Esophagus muscularis mucosa (tissue), 4 donors: Measurements from ENCODE around the gene CHRM4. TPM values are rescaled to one million over a fixed set of nuclear protein-coding genes. Genes with fewer than 3 reads are reported as not detected.

Experiments
- DNase-seq: peaks from one replicate; pipeline ENCODE4 v3.0.0-alpha.2; 2017; ENCODE audit errors: extremely low spot score
- H3K27ac ChIP-seq, 4 donors: fragments of 200-600 bp; sonication (generic); replicated peaks in 1 of 4; 1 replicate in 3 of 4; 2 replicates in 1 of 4; pipeline ENCODE4 v1.5.1; 2016 to 2019; ENCODE audit warnings: mild to moderate bottlenecking in 1 of 4
- H3K27me3 ChIP-seq, 4 donors: fragments of 200-600 bp; sonication (generic); one replicate each; pipeline versions ENCODE4 v1.5.1 to v1.6.0; 2016 to 2019
- H3K36me3 ChIP-seq, 4 donors: fragments of 200-600 bp; sonication (generic); one replicate each; pipeline ENCODE4 v1.5.1; 2016 to 2019
- H3K4me1 ChIP-seq, 4 donors: fragments of 200-600 bp; sonication (generic); one replicate each; pipeline ENCODE4 v1.5.1; 2016 to 2019
- H3K4me3 ChIP-seq, 4 donors: fragments of 200-600 bp; sonication (generic); 1 replicate in 2 of 4; 2 replicates in 2 of 4; pipeline ENCODE4 v1.5.1; 2016 to 2019; ENCODE audit warnings: mild to moderate bottlenecking in 4 of 4, moderate library complexity in 1 of 4
- H3K9me3 ChIP-seq, 4 donors: fragments of 200-600 bp; sonication (generic); 1 replicate in 3 of 4; 2 replicates in 1 of 4; pipeline ENCODE4 v1.5.1; 2016 to 2019
- EP300 ChIP-seq: sonication (generic); formaldehyde crosslinking; IDR thresholded peaks from one replicate; pipeline ENCODE4 v1.6.1; 2017; ENCODE audit warnings: antibody characterized with exemption
- POLR2A ChIP-seq: fragments of 450-650 bp; IDR thresholded peaks from one replicate; pipeline ENCODE4 v1.6.1; 2017; ENCODE audit warnings: antibody characterized with exemption, moderate library complexity, mild to moderate bottlenecking, low read depth
- POLR2AphosphoS5 ChIP-seq, 2 donors: sonication (generic); formaldehyde crosslinking; IDR thresholded peaks; one replicate each; pipeline ENCODE4 v1.6.1; 2017; ENCODE audit warnings: antibody characterized with exemption in 2 of 2
- whole genome bisulfite sequencing: methylation state at CpG from one replicate; pipeline ENCODE4 v1.1.5; 2018; 5-methylcytosine and 5-hydroxymethylcytosine counted together
- intact Hi-C: fragments of 100-400 bp; cut with DNase I; formaldehyde crosslinking; loops from one replicate; pipeline ENCODE4 v1.15.1; 2023
- total RNA-seq, 4 donors: library from RNA; depleted of rRNA; stranded (reverse); fragments of >200 nt; gene quantifications; one replicate each; pipeline versions ENCODE4 v1.1.0 to v1.2.1, GENCODE V29; 2016
- TF ChIP-seq, protein P1 (sequence below), 3 experiments: fragments of 200-600 bp in 2 of 3; fragments of 450-650 bp in 1 of 3; sonication (generic) in 2 of 3; IDR thresholded peaks; one replicate each; pipeline ENCODE4 v1.5.1; 2017 to 2019; ENCODE audit warnings: antibody characterized with exemption in 3 of 3, mild to moderate bottlenecking in 2 of 3, moderate library complexity in 1 of 3

CHRM4 gene
- total RNA-seq, 4 donors from 2014 or later, result 0.34 to 1.5 (median 1.0) TPM

DNA sequence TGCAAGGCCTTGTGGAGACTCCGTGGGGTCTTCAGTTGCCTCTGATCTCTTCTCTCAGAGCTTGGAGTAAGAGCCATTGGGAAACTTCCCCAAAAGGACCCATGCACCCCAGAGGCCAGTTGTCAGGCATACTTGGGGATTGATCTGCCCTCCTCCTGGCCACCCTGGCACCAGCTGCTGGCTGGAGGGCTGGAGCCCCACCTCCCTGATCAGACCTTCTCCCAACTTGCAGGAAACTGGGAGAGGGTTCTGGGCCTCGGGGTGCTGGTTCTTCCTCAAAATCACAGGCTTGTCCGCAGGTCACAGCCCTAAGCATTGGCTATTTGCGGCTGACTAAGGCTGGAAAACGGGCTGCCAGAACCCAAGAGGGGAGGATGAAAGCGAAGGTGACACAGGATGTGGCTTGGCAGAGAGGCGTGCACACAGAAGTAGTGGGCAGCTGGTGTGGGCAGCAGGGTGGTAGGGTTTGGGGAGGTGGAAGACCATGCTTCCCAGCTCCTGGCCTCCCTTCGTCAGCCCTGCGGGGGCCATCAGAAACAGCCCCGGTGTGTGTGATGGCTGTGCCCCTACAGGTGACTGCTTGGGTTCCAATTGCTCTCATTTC lies 45.6 kb downstream of the CHRM4 start:
- WGBS, result 62% methylated on average over 10 of the region's 10 CpGs
- H3K4me1 ChIP-seq, result peaks cover 47 to 67% (median 53%) of the 10 kb centered on the region in 4 donors
- no peaks in the 10 kb centered on the region for H3K27me3 ChIP-seq
- no peak for DNase-seq
- H3K4me3 ChIP-seq, result peak overlapping the region; percentile 90 to 94 (median 92)
- peak overlapping the region; percentile 49 to 62 (median 56) for H3K27ac ChIP-seq
- intact Hi-C loops, result no loop called here
- H3K36me3 ChIP-seq, result no peaks in the 10 kb centered on the region
- no peak for TF ChIP-seq EP300
- no peak for TF ChIP-seq POLR2AphosphoS5 (IDR thresholded peaks at IDR 0.05)
- TF ChIP-seq, protein P1, sequence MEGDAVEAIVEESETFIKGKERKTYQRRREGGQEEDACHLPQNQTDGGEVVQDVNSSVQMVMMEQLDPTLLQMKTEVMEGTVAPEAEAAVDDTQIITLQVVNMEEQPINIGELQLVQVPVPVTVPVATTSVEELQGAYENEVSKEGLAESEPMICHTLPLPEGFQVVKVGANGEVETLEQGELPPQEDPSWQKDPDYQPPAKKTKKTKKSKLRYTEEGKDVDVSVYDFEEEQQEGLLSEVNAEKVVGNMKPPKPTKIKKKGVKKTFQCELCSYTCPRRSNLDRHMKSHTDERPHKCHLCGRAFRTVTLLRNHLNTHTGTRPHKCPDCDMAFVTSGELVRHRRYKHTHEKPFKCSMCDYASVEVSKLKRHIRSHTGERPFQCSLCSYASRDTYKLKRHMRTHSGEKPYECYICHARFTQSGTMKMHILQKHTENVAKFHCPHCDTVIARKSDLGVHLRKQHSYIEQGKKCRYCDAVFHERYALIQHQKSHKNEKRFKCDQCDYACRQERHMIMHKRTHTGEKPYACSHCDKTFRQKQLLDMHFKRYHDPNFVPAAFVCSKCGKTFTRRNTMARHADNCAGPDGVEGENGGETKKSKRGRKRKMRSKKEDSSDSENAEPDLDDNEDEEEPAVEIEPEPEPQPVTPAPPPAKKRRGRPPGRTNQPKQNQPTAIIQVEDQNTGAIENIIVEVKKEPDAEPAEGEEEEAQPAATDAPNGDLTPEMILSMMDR (IDR thresholded peaks at IDR 0.05), result no peak
- no peak for TF ChIP-seq POLR2A
- H3K9me3 ChIP-seq, result no peaks in the 10 kb centered on the region

DNA sequence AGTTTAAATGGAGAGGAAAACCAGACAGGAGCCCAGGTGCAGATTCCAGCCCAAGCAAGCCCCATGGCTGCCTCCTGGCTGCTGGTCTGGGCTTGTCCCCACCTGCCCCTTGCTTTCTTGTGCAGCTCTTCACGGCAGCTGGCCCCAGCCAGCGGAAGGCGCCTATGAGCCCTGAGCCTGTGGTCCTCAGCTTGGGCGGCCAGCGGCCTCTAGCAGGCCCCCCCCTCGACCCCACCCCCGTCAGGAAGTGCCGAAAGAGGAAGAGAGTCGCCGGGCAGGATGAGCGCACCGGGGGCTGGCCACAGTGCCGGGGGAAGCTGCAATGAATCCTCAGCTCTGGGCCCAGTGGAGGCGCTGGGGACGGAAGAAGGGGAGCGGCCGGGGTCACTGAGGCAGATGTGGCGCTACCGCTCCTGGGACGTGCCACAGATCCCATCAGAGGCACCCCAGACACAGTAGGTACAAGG lies 46.4 kb downstream of the CHRM4 start:
- peak overlapping the region; percentile 49 to 62 (median 56) for H3K27ac ChIP-seq

DNA sequence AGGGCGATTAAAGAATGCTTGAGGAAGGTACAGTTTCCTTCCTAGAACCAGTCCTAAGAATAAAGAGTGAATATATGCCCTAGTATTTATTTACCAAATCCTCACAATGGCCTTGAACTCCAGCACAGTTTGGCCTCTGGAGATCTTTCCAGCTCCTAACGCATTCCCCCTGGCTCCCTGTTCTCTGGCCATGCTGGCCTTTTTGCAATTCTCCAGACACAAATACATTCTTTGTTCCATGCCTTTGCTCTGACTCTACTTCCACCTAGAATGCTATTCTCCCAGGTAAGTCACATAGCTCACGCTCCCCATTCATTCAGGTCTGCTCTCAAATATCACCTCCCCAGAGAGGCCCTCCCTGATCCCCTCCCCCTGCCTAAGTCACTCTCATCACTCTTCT lies 48.1 kb downstream of the CHRM4 start:
- H3K4me3 ChIP-seq, result no peak overlapping the region
- no peaks in the 10 kb centered on the region for H3K27me3 ChIP-seq
- intact Hi-C loops, result no loop called here
- DNase-seq, result no peak
- H3K9me3 ChIP-seq, result no peaks in the 10 kb centered on the region
- no peak overlapping the region for H3K27ac ChIP-seq
- peaks cover 44 to 64% (median 49%) of the 10 kb centered on the region in 4 donors for H3K4me1 ChIP-seq
- TF ChIP-seq, protein P1 (IDR thresholded peaks at IDR 0.05), result no peak
- TF ChIP-seq POLR2AphosphoS5 (IDR thresholded peaks at IDR 0.05) (no peak), POLR2A (no peak), EP300 (no peak)
- no peaks in the 10 kb centered on the region for H3K36me3 ChIP-seq
- WGBS, result 80% methylated on average over 3 of the region's 3 CpGs

More for the DNA sequence above, 46.4 kb downstream of the CHRM4 start:
- no peak for DNase-seq
- H3K36me3 ChIP-seq, result no peaks in the 10 kb centered on the region
- WGBS, result 60% methylated on average over 12 of the region's 20 CpGs
- peak overlapping the region; percentile 90 to 94 (median 92) for H3K4me3 ChIP-seq
- intact Hi-C loops, result no loop called here
- H3K9me3 ChIP-seq, result no peaks in the 10 kb centered on the region
- H3K27me3 ChIP-seq, result no peaks in the 10 kb centered on the region
- TF ChIP-seq POLR2A (no peak), EP300 (no peak), POLR2AphosphoS5 (IDR thresholded peaks at IDR 0.05) (peak in 1 of 2 donors; percentile 5)
- TF ChIP-seq, protein P1 (IDR thresholded peaks at IDR 0.05), result no peak
- peaks cover 43 to 64% (median 48%) of the 10 kb centered on the region in 4 donors for H3K4me1 ChIP-seq

DNA sequence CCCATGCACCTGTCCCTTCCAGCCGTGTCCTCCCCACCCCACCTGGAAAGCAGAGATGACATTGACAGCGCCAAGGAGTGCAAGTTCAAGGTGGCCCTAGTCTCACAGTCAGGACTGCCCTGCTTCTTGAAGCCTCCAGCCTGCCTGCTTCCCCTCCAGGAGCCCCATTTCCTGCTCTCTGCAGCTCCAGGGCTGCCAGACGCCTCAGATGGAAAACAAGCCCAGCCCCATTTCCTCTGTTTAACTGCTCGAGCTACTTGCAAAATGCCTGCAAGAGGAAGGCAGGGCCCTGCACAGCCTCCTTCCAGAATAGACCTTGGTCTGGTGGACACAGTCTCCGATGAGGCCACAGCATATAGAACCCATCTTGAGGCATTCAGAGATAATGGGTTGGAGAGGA lies 49.3 kb downstream of the CHRM4 start:
- intact Hi-C loops, result no loop called here
- no peaks in the 10 kb centered on the region for H3K9me3 ChIP-seq
- no peaks in the 10 kb centered on the region for H3K36me3 ChIP-seq
- DNase-seq, result no peak
- peak overlapping the region in 3 of 4 donors; percentile 10 to 43 (median 25) for H3K27ac ChIP-seq
- no peak overlapping the region for H3K4me3 ChIP-seq
- 40% methylated on average over 4 of the region's 5 CpGs for WGBS
- peaks cover 42 to 66% (median 50%) of the 10 kb centered on the region in 4 donors for H3K4me1 ChIP-seq
- no peaks in the 10 kb centered on the region for H3K27me3 ChIP-seq
- no peak for TF ChIP-seq EP300
- no peak for TF ChIP-seq POLR2AphosphoS5 (IDR thresholded peaks at IDR 0.05)
- TF ChIP-seq, protein P1 (IDR thresholded peaks at IDR 0.05), result no peak
- no peak for TF ChIP-seq POLR2A
